ENCODE results near the gene MET.
"Not testable (repeated sequence)": the region's sequence is repeated elsewhere in the genome, so short reads cannot be mapped to it uniquely, and the experiment has no call there.

Gene MET

DNA sequence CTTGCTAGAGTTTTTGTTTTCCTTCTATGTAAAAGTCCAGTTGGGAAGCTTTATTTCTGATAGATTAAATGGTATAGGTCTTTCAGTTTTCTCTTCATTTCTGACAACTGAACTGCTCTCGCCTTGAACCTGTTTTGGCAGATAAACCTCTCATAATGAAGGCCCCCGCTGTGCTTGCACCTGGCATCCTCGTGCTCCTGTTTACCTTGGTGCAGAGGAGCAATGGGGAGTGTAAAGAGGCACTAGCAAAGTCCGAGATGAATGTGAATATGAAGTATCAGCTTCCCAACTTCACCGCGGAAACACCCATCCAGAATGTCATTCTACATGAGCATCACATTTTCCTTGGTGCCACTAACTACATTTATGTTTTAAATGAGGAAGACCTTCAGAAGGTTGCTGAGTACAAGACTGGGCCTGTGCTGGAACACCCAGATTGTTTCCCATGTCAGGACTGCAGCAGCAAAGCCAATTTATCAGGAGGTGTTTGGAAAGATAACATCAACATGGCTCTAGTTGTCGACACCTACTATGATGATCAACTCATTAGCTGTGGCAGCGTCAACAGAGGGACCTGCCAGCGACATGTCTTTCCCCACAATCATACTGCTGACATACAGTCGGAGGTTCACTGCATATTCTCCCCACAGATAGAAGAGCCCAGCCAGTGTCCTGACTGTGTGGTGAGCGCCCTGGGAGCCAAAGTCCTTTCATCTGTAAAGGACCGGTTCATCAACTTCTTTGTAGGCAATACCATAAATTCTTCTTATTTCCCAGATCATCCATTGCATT lies 27.1 kb downstream of the MET start:
- no peak for DNase-seq

DNA sequence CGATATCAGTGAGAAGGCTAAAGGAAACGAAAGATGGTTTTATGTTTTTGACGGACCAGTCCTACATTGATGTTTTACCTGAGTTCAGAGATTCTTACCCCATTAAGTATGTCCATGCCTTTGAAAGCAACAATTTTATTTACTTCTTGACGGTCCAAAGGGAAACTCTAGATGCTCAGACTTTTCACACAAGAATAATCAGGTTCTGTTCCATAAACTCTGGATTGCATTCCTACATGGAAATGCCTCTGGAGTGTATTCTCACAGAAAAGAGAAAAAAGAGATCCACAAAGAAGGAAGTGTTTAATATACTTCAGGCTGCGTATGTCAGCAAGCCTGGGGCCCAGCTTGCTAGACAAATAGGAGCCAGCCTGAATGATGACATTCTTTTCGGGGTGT lies 27.7 kb downstream of the MET start:
- no peak for DNase-seq

- DNase-seq = no peak
These were observed 30.2 kb downstream of the MET start for GRCh38 chr7:116702046-116702785.

GRCh38 chr7:116704650-116705228 lies 32.7 kb downstream of the MET start:
- DNase-seq = no peak

GRCh38 chr7:116705419-116705818 lies 33.4 kb downstream of the MET start:
- DNase-seq = no peak

- DNase-seq = peak; percentile 72
These were observed 34.7 kb downstream of the MET start for GRCh38 chr7:116706668-116707126.

GRCh38 chr7:116707289-116707688 lies 35.3 kb downstream of the MET start:
- DNase-seq = no peak

DNA sequence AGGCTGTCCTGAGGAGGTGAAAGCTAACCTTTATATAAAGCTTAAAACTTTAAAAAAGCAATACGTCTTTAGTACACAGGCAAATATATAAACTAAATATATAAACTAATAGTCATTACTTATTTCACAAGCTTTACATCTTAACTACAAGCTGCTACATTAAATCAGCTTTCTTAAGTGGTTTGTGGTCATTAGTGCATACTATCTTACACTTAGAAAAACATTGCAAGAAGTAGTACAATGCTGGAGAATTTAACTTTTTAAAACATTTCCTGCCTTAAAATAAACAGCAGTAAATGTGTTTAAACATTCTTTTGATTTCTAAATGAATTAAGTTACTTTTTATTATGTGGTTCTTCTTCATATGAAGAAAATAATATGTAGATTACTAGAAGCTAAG lies 36.3 kb downstream of the MET start:
- no peak for DNase-seq

- no peak for DNase-seq
These were observed 36.9 kb downstream of the MET start for GRCh38 chr7:116708861-116709260.

DNA sequence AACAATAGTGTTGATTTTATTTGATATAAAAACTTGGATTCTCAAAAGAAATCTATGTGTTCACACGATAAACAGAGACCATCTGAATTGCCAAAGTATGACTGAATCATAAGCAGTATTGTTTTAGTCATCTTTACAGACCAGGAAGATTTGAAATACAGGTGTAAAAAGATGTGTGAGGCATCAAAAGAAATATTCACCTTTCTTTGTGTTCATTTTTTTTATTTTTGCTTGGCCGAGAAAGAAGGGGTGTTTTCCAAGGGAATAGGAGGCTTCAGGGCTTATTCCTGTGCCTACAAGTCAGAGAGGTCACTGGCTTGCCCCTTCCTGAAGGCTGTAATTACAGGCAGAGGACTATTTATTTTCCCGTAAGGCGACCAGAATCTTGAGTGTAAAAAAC lies 37.3 kb downstream of the MET start:
- no peak for DNase-seq

DNA sequence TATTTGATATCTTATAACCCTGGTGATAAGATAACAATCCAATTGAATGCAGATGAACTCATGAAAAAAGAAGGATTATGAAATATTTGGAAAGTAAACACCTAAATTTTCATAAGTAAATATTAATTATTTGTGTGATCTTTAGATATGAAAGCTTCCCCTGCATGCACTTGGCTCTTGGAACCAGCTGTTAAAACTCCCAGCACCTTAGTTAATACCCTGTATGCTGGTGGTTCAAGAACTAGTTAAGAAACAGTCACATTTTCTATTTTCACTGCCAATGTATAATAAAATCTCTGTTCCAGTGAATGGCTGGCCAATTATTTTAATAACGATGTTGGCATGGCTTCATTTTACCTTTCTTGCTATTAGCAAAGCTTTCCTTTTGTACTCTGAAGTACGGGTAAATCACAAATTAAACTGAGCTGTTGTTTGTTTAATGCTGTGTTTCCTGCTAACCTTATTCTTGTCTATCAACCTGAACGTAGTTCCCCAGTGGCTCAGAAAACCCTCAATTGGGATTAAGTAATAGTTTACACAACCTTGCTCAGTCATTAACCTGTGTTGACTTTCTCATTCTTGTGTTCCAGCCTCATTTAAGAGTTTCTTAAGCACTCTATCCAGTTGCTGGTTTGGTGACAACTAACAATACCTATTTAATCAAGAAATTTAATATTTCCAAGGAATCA lies 38.9 kb downstream of the MET start:
- no peak for DNase-seq

DNA sequence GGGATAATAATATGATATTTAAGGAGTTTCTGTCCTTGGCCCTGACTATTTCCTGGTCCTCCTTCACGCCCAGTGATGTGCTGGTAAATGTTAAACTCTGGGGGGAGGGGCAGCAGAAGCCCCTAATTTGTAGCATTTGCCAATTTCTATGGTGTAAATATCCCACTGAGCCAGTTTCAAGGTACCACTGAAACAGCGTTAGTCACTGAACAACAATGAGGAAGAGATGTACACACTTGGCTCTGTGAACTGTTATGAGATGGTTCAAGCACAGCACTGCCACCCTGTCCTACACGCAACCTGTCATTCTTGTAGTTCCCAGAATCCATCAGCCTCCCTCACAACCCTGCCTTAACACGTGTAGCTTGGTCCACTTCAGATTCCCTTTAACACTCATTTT lies 39.8 kb downstream of the MET start:
- DNase-seq = no peak

DNA sequence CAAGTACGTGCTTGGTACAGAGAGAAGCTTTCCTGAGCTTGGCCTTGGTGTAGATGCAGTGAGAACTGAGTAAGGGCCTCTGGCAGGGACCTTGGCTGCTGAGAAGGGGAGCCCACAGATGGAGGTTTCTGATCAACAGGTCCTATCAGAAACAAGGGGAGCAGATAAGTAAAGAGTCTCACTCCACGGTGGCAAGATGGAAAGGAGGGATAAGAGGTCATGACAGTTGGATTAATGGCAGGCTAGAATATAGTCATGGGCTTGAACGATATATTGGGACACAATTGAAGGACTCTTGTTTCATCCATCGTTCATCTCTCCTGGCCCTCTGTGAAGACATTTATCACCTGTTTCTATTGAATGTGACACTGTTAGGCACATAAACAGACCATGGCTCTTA lies 41.5 kb downstream of the MET start:
- no peak for DNase-seq

- DNase-seq = no peak
These were observed 41.9 kb downstream of the MET start for GRCh38 chr7:116713918-116714317.

DNA sequence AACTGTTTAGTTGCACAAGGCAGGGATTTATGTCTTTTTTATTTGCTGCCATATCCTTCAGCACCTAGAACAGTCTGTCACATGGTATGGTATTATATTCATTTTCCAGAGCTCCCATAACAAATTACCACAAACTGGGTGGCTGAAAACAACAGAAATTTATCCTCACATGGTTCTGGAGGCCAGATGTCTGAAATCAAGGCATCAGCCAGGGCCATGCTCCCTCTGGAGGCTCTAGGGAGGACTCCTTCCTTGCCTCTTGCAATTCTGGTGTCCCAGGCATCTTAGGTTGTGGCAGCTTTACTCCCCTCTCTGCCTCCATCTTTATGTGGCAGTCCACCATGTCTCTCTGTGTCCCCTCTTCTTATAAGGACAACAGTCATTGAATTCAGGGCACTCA lies 43.1 kb downstream of the MET start:
- DNase-seq = no peak

DNA sequence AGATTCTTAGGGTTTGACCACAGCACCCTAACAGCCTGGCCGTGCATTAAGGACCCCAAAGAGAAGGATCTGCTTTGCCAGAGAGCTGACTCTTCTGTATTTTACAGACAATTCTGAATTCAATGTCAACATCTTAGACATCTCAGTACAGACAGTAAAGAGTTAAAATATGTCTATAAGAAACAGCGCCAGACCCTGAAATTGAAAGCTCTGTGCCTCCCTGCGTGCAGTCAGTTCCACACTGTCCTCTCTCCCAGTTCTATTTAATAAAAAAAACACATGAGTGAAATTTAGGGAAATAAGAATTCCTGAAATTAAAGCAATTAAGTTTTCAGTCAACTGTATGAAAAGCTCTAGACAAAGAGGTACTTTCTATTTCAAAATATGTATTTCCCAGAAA lies 45.1 kb downstream of the MET start:
- DNase-seq = peak; percentile 12

DNA sequence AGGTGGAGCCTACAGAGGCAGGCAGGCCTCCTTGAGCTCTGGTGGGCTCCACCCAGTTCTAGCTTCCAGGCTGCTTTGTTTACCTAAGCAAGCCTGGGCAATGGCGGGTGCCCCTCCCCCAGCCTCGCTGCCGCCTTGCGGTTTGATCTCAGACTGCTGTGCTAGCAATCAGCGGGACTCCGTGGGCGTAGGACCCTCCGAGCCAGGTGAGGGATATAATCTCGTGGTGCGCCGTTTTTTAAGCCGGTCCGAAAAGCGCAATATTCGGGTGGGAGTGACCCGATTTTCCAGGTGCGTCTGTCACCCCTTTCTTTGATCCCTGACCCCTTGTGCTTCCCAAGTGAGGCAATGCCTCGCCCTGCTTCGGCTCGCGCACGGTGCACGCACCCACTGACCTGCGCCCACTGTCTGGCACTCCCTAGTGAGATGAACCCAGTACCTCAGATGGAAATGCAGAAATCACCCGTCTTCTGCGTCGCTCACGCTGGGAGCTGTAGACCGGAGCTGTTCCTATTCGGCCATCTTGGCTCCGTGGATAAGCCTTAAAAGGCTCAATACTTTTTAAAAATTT lies 52.0 kb downstream of the MET start:
- DNase-seq = not testable (repeated sequence)

GRCh38 chr7:116724560-116725231 lies 52.7 kb downstream of the MET start:
- DNase-seq = no peak

DNA sequence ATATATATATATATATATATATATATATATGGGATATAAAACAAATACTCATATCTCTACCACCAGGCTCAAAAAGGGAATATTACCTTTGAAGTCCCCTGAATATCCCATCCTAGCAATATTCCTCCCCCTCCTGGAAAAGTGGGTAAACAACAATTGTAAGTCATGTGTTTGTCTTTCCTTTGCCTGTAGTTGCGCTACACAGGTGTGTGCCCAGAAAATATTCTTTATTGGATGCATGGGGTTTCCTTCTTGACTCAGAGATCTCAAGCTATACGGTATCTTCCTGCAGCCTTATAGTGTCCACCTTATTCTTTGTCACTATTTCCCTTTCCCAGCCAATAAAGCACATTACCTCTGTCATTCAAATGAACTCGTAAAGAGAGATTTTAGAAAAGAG lies 54.2 kb downstream of the MET start:
- DNase-seq = no peak

- DNase-seq = no peak
These were observed 54.9 kb downstream of the MET start for GRCh38 chr7:116726713-116727431.

DNA sequence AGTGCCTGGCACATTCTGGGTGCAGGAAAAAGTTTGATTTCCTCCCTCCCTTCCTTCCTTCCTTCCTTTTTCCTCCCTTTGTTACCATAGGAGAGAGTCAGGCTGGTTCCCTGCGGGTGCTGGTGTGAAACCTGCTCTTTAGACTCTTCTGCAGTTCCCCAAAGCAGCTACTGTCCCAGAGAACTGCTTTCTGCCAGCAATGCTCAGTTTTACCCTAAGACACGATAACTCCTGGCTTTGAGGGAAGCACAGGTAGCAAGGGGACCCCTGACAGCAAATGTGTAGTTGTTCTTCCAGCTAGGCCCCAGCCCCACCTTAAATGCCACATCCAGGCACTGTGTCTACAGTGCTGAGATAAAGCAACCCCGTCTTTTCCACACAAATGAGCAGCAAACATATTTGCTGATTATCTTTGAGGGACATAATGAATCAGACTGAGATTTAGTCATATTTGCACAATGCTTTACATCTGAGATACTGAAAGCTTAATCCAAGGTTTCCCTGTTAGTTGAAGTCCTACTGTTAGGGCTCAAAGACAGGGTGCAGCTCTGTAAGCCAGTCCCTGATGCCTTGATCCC lies 55.5 kb downstream of the MET start:
- no peak for DNase-seq
